Gastroesophageal sphincter (tissue), 3 donors: ENCODE data around the gene BAMBI.

Experiments used
- CTCF ChIP-seq, 4 experiments: fragments of 200-600 bp in 2 of 4; fragments of 450-650 bp in 2 of 4; sonication (generic) in 1 of 4; IDR thresholded peaks; one replicate each; pipeline ENCODE4 v1.5.1; 2017 to 2019; ENCODE audit warnings: antibody characterized with exemption in 4 of 4, mild to moderate bottlenecking in 2 of 4, moderate library complexity in 2 of 4
- EP300 ChIP-seq: sonication (generic); formaldehyde crosslinking; IDR thresholded peaks from one replicate; pipeline ENCODE4 v1.6.1; 2017; ENCODE audit warnings: antibody characterized with exemption, mild to moderate bottlenecking
- POLR2A ChIP-seq, 2 donors: fragments of 450-650 bp; IDR thresholded peaks; one replicate each; pipeline ENCODE4 v1.6.1; 2017; ENCODE audit warnings: antibody characterized with exemption in 2 of 2, mild to moderate bottlenecking in 2 of 2, moderate library complexity in 1 of 2

- TF ChIP-seq POLR2A (IDR thresholded peaks at IDR 0.05): no peak
- TF ChIP-seq CTCF (IDR thresholded peaks at IDR 0.05): no peak
- TF ChIP-seq EP300: no peak
Measured at GRCh38 chr10:28676326-28676967, 874 bp upstream of the BAMBI start.
